WTC11 (cell line): ENCODE results near the gene CNTN5. TPM values are rescaled to one million over a fixed set of nuclear protein-coding genes. Genes with fewer than 3 reads are reported as not detected.

Experiments used
- ATAC-seq: fragments of 200-7000 bp; cut with Tn5 transposase; 2 replicates; pipeline ENCODE4 v1.10.0; 2021; ENCODE audit warnings: mild to moderate bottlenecking, moderate library complexity
- CTCF ChIA-PET: fragments of 300-600 bp; sonication (Branson Sonifier 250); formaldehyde crosslinking; loops from one replicate; lab custom pipeline; 2021; ENCODE audit warnings: antibody characterized with exemption; lab: Charles Lee
- POLR2A ChIA-PET: fragments of 350-600 bp; sonication (Branson Sonifier 250); formaldehyde crosslinking; loops from one replicate; lab custom pipeline; 2021; ENCODE audit warnings: antibody characterized with exemption; lab: Charles Lee
- DNase-seq: peaks from one replicate; pipeline ENCODE4 v3.0.0; 2021; ENCODE audit warnings: low spot score
- H3K27ac Mint-ChIP-seq: 2 replicates; pipeline ENCODE4 v1.8.0; 2021; ENCODE audit warnings: mixed read lengths
- H3K27me3 Mint-ChIP-seq: 2 replicates; pipeline ENCODE4 v1.8.0; 2021; ENCODE audit warnings: low read depth, mild to moderate bottlenecking, moderate library complexity, mixed read lengths
- H3K36me3 Mint-ChIP-seq: 2 replicates; pipeline ENCODE4 v1.8.0; 2021; ENCODE audit warnings: mixed read lengths
- H3K4me1 Mint-ChIP-seq: 2 replicates; pipeline ENCODE4 v1.8.0; 2022; ENCODE audit warnings: mixed read lengths
- H3K4me3 Mint-ChIP-seq: 2 replicates; pipeline ENCODE4 v1.8.0; 2021; ENCODE audit warnings: mild to moderate bottlenecking, moderate library complexity, mixed read lengths
- H3K9me3 Mint-ChIP-seq: 2 replicates; pipeline ENCODE4 v1.8.0; 2021; ENCODE audit warnings: mixed read lengths
- CBFB ChIP-seq: sonication (generic); formaldehyde crosslinking; IDR thresholded peaks from 2 replicates; pipeline ENCODE4 v1.8.1; 2022; ENCODE audit warnings: mild to moderate bottlenecking, low read depth, missing genetic modification reagents
- EMX1 ChIP-seq: fragments of 250-450 bp; sonication (Bioruptor Pico); IDR thresholded peaks from 2 replicates; pipeline ENCODE4 v1.8.0; 2021; ENCODE audit warnings: mild to moderate bottlenecking
- ESRRA ChIP-seq: sonication (generic); formaldehyde crosslinking; IDR thresholded peaks from 2 replicates; pipeline ENCODE4 v1.8.1; 2022; ENCODE audit warnings: mild to moderate bottlenecking, missing genetic modification reagents, borderline replicate concordance
- FOXJ3 ChIP-seq: sonication (generic); formaldehyde crosslinking; IDR thresholded peaks from 2 replicates; pipeline ENCODE4 v1.9.0; 2021; ENCODE audit warnings: missing genetic modification reagents, mild to moderate bottlenecking, borderline replicate concordance
- GRHL2 ChIP-seq: fragments of 250-450 bp; sonication (Bioruptor Pico); IDR thresholded peaks from 2 replicates; pipeline ENCODE4 v1.8.0; 2022; ENCODE audit warnings: mild to moderate bottlenecking, moderate library complexity; ENCODE audit not compliant: insufficient replicate concordance, severe bottlenecking
- JUN ChIP-seq: sonication (generic); formaldehyde crosslinking; IDR thresholded peaks from 2 replicates; pipeline ENCODE4 v1.8.0; 2023; ENCODE audit warnings: mild to moderate bottlenecking, missing genetic modification reagents
- KAT7 ChIP-seq: sonication (generic); formaldehyde crosslinking; IDR thresholded peaks from 2 replicates; pipeline ENCODE4 v1.8.1; 2023; ENCODE audit warnings: missing genetic modification reagents, mild to moderate bottlenecking, borderline replicate concordance
- MYBL2 ChIP-seq: sonication (generic); formaldehyde crosslinking; IDR thresholded peaks from 2 replicates; pipeline ENCODE4 v1.8.1; 2023; ENCODE audit warnings: mild to moderate bottlenecking, moderate library complexity, missing genetic modification reagents
- NR1H2 ChIP-seq: sonication (generic); formaldehyde crosslinking; IDR thresholded peaks from 2 replicates; pipeline ENCODE4 v1.9.0; 2021; ENCODE audit warnings: mild to moderate bottlenecking, moderate library complexity, missing genetic modification reagents
- NR3C1 ChIP-seq: sonication (generic); formaldehyde crosslinking; conservative IDR thresholded peaks from 2 replicates; pipeline ENCODE4 v1.8.1; 2023; ENCODE audit warnings: low read depth, mild to moderate bottlenecking, missing genetic modification reagents
- OVOL2 ChIP-seq: fragments of 250-450 bp; sonication (Bioruptor Pico); IDR thresholded peaks from 2 replicates; pipeline ENCODE4 v1.9.0; 2021; ENCODE audit warnings: mild to moderate bottlenecking, borderline replicate concordance
- SMAD4 ChIP-seq: sonication (generic); formaldehyde crosslinking; IDR thresholded peaks from 2 replicates; pipeline ENCODE4 v1.8.0; 2022; ENCODE audit warnings: mild to moderate bottlenecking, missing genetic modification reagents
- TCF7 ChIP-seq: sonication (generic); formaldehyde crosslinking; IDR thresholded peaks from 2 replicates; pipeline ENCODE4 v1.8.0; 2022; ENCODE audit warnings: mild to moderate bottlenecking, low read depth, missing genetic modification reagents, moderate library complexity
- ZNF138 ChIP-seq: sonication (generic); formaldehyde crosslinking; conservative IDR thresholded peaks from 2 replicates; pipeline ENCODE4 v1.8.1; 2022; ENCODE audit warnings: mild to moderate bottlenecking, moderate library complexity, missing genetic modification reagents
- ZNF317 ChIP-seq: sonication (generic); formaldehyde crosslinking; IDR thresholded peaks from 2 replicates; pipeline ENCODE4 v1.8.1; 2023; ENCODE audit warnings: low read depth, mild to moderate bottlenecking, moderate library complexity, missing genetic modification reagents, borderline replicate concordance
- ZNF396 ChIP-seq: fragments of 250-450 bp; sonication (Bioruptor Pico); IDR thresholded peaks from 2 replicates; pipeline ENCODE4 v1.8.0; 2021; ENCODE audit warnings: mild to moderate bottlenecking, moderate library complexity, borderline replicate concordance
- ZNF671 ChIP-seq: fragments of 250-450 bp; sonication (Bioruptor Pico); IDR thresholded peaks from 2 replicates; pipeline ENCODE4 v1.8.0; 2021; ENCODE audit warnings: mild to moderate bottlenecking
- total RNA-seq: library from RNA; stranded (reverse); gene quantifications from 3 replicates; pipeline ENCODE4 v1.2.3, GENCODE V29; 2021
- TF ChIP-seq, protein P1 (sequence below): fragments of 250-450 bp; sonication (Bioruptor Pico); IDR thresholded peaks from 2 replicates; pipeline ENCODE4 v1.9.0; 2021; ENCODE audit warnings: mild to moderate bottlenecking, borderline replicate concordance
- TF ChIP-seq, protein P2 (sequence below): fragments of 250-450 bp; sonication (Bioruptor Pico); IDR thresholded peaks from 2 replicates; pipeline ENCODE4 v1.9.0; 2021; ENCODE audit warnings: mild to moderate bottlenecking
- TF ChIP-seq, protein P3 (sequence below): sonication (generic); formaldehyde crosslinking; IDR thresholded peaks from 2 replicates; pipeline ENCODE4 v1.8.0; 2023; ENCODE audit warnings: missing genetic modification reagents
- TF ChIP-seq, protein P4 (sequence below): sonication (generic); formaldehyde crosslinking; IDR thresholded peaks from 2 replicates; pipeline ENCODE4 v1.8.1; 2022; ENCODE audit warnings: mild to moderate bottlenecking, moderate library complexity, missing genetic modification reagents
- TF ChIP-seq, protein P5 (sequence below): sonication (generic); formaldehyde crosslinking; IDR thresholded peaks from 2 replicates; pipeline ENCODE4 v1.8.1; 2023; ENCODE audit warnings: mild to moderate bottlenecking, missing genetic modification reagents, moderate library complexity
- TF ChIP-seq, protein P6 (sequence below): sonication (generic); formaldehyde crosslinking; IDR thresholded peaks from 2 replicates; pipeline ENCODE4 v1.8.0; 2023; ENCODE audit warnings: missing genetic modification reagents, mild to moderate bottlenecking, borderline replicate concordance

Gene CNTN5
- total RNA-seq, 1 experiment from 2014 or later = 0.07 TPM

DNA sequence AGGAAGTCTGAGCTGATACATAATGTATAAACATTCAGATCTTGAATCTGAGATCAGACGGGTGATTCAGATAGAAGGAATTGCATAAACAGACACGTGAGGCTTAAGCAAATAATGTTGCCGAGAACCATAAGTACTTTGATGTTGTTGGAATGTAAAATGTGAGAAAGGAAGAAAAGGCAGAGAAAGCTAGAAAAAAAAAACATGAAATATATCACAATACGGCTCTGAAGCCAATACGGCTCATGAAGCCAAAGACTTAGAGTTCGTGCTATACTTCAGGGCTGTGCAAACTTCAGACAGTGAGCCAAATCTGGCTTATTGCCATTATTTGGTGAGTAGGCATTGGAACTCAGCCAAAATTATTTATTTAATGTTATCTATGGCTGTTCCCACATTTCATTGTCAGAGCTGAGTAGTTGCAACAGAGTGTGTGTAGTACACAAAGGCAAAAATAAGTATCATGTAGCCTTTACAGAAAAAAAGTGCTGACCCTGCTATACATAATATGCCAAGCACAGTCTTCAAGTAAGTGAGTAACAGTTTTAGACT lies 673.3 kb downstream of the CNTN5 start:
- DNase-seq (no peak), ATAC-seq (no peak)
- no peaks in the 10 kb centered on the region for H3K4me1 Mint-ChIP-seq
- no peak overlapping the region for H3K4me3 Mint-ChIP-seq
- H3K9me3 Mint-ChIP-seq = peaks cover 35% of the 10 kb centered on the region
- H3K27ac Mint-ChIP-seq = no peak overlapping the region
- TF ChIP-seq NR1H2 (CRISPR knock-in tag) (no peak), OVOL2 (CRISPR knock-in tag) (no peak), ZNF317 (CRISPR knock-in tag) (no peak), SMAD4 (no peak), ZNF396 (CRISPR knock-in tag) (no peak), KAT7 (CRISPR knock-in tag) (no peak), JUN (CRISPR knock-in tag) (no peak), FOXJ3 (CRISPR knock-in tag) (no peak), NR3C1 (CRISPR knock-in tag) (no peak), EMX1 (no peak), ZNF671 (CRISPR knock-in tag) (no peak), GRHL2 (no peak), CBFB (CRISPR knock-in tag) (no peak), MYBL2 (CRISPR knock-in tag) (no peak), ESRRA (no peak)
- TF ChIP-seq, protein P1, sequence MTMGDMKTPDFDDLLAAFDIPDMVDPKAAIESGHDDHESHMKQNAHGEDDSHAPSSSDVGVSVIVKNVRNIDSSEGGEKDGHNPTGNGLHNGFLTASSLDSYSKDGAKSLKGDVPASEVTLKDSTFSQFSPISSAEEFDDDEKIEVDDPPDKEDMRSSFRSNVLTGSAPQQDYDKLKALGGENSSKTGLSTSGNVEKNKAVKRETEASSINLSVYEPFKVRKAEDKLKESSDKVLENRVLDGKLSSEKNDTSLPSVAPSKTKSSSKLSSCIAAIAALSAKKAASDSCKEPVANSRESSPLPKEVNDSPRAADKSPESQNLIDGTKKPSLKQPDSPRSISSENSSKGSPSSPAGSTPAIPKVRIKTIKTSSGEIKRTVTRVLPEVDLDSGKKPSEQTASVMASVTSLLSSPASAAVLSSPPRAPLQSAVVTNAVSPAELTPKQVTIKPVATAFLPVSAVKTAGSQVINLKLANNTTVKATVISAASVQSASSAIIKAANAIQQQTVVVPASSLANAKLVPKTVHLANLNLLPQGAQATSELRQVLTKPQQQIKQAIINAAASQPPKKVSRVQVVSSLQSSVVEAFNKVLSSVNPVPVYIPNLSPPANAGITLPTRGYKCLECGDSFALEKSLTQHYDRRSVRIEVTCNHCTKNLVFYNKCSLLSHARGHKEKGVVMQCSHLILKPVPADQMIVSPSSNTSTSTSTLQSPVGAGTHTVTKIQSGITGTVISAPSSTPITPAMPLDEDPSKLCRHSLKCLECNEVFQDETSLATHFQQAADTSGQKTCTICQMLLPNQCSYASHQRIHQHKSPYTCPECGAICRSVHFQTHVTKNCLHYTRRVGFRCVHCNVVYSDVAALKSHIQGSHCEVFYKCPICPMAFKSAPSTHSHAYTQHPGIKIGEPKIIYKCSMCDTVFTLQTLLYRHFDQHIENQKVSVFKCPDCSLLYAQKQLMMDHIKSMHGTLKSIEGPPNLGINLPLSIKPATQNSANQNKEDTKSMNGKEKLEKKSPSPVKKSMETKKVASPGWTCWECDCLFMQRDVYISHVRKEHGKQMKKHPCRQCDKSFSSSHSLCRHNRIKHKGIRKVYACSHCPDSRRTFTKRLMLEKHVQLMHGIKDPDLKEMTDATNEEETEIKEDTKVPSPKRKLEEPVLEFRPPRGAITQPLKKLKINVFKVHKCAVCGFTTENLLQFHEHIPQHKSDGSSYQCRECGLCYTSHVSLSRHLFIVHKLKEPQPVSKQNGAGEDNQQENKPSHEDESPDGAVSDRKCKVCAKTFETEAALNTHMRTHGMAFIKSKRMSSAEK (CRISPR knock-in tag) = no peak
- TF ChIP-seq, protein P2, sequence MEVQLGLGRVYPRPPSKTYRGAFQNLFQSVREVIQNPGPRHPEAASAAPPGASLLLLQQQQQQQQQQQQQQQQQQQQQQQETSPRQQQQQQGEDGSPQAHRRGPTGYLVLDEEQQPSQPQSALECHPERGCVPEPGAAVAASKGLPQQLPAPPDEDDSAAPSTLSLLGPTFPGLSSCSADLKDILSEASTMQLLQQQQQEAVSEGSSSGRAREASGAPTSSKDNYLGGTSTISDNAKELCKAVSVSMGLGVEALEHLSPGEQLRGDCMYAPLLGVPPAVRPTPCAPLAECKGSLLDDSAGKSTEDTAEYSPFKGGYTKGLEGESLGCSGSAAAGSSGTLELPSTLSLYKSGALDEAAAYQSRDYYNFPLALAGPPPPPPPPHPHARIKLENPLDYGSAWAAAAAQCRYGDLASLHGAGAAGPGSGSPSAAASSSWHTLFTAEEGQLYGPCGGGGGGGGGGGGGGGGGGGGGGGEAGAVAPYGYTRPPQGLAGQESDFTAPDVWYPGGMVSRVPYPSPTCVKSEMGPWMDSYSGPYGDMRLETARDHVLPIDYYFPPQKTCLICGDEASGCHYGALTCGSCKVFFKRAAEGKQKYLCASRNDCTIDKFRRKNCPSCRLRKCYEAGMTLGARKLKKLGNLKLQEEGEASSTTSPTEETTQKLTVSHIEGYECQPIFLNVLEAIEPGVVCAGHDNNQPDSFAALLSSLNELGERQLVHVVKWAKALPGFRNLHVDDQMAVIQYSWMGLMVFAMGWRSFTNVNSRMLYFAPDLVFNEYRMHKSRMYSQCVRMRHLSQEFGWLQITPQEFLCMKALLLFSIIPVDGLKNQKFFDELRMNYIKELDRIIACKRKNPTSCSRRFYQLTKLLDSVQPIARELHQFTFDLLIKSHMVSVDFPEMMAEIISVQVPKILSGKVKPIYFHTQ (CRISPR knock-in tag) = no peak
- peaks cover 21% of the 10 kb centered on the region for H3K36me3 Mint-ChIP-seq
- H3K27me3 Mint-ChIP-seq = no peaks in the 10 kb centered on the region
- ChIA-PET CTCF (no interaction called here), POLR2A (no interaction called here)

DNA sequence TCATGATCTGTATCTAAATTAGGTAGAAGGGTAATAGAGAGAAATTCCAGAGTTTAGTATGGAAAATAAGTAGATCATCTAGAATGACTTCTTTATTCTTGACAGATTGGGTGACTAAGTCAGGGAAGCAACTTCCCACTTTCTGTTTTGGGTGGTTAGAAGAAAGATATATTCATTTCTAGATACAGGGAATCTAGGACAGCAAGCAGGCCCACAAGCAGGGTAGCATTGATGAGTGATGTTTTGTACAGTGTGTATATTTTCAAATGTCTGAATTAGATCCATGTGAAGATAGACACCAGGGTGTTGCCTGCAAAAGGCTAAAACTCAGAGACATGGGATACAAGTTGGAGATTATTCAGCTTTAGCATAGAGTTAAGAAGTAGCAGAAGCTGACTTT lies 674.4 kb downstream of the CNTN5 start:
- no peak for DNase-seq
- H3K4me3 Mint-ChIP-seq = no peak overlapping the region
- CTCF ChIA-PET = no interaction called here
- H3K27ac Mint-ChIP-seq = no peak overlapping the region
- ATAC-seq = no peak
- H3K36me3 Mint-ChIP-seq = peaks cover 21% of the 10 kb centered on the region
- H3K4me1 Mint-ChIP-seq = no peaks in the 10 kb centered on the region
- H3K27me3 Mint-ChIP-seq = no peaks in the 10 kb centered on the region
- POLR2A ChIA-PET = no interaction called here
- peaks cover 27% of the 10 kb centered on the region for H3K9me3 Mint-ChIP-seq
- TF ChIP-seq, protein P3, sequence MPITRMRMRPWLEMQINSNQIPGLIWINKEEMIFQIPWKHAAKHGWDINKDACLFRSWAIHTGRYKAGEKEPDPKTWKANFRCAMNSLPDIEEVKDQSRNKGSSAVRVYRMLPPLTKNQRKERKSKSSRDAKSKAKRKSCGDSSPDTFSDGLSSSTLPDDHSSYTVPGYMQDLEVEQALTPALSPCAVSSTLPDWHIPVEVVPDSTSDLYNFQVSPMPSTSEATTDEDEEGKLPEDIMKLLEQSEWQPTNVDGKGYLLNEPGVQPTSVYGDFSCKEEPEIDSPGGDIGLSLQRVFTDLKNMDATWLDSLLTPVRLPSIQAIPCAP = no peak
- TF ChIP-seq ZNF138 (CRISPR knock-in tag) = no peak
- TF ChIP-seq, protein P4, sequence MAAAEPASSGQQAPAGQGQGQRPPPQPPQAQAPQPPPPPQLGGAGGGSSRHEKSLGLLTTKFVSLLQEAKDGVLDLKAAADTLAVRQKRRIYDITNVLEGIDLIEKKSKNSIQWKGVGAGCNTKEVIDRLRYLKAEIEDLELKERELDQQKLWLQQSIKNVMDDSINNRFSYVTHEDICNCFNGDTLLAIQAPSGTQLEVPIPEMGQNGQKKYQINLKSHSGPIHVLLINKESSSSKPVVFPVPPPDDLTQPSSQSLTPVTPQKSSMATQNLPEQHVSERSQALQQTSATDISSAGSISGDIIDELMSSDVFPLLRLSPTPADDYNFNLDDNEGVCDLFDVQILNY (CRISPR knock-in tag) = no peak
- no peak for TF ChIP-seq NR1H2 (CRISPR knock-in tag)
- no peak for TF ChIP-seq ZNF671 (CRISPR knock-in tag)
- no peak for TF ChIP-seq TCF7
- TF ChIP-seq, protein P5, sequence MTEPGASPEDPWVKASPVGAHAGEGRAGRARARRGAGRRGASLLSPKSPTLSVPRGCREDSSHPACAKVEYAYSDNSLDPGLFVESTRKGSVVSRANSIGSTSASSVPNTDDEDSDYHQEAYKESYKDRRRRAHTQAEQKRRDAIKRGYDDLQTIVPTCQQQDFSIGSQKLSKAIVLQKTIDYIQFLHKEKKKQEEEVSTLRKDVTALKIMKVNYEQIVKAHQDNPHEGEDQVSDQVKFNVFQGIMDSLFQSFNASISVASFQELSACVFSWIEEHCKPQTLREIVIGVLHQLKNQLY (CRISPR knock-in tag) = no peak
- TF ChIP-seq, protein P6, sequence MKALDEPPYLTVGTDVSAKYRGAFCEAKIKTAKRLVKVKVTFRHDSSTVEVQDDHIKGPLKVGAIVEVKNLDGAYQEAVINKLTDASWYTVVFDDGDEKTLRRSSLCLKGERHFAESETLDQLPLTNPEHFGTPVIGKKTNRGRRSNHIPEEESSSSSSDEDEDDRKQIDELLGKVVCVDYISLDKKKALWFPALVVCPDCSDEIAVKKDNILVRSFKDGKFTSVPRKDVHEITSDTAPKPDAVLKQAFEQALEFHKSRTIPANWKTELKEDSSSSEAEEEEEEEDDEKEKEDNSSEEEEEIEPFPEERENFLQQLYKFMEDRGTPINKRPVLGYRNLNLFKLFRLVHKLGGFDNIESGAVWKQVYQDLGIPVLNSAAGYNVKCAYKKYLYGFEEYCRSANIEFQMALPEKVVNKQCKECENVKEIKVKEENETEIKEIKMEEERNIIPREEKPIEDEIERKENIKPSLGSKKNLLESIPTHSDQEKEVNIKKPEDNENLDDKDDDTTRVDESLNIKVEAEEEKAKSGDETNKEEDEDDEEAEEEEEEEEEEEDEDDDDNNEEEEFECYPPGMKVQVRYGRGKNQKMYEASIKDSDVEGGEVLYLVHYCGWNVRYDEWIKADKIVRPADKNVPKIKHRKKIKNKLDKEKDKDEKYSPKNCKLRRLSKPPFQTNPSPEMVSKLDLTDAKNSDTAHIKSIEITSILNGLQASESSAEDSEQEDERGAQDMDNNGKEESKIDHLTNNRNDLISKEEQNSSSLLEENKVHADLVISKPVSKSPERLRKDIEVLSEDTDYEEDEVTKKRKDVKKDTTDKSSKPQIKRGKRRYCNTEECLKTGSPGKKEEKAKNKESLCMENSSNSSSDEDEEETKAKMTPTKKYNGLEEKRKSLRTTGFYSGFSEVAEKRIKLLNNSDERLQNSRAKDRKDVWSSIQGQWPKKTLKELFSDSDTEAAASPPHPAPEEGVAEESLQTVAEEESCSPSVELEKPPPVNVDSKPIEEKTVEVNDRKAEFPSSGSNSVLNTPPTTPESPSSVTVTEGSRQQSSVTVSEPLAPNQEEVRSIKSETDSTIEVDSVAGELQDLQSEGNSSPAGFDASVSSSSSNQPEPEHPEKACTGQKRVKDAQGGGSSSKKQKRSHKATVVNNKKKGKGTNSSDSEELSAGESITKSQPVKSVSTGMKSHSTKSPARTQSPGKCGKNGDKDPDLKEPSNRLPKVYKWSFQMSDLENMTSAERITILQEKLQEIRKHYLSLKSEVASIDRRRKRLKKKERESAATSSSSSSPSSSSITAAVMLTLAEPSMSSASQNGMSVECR = no peak
